ENCODE results near the gene MBNL1.

GRCh38 chr3:152263711-152264110, 5.0 kb upstream of the MBNL1 start:
- TF ChIP-seq POLR2A (IDR thresholded peaks at IDR 0.05; ENCODE audit: low read depth, low read length) (no peak), POLR2AphosphoS5 (IDR thresholded peaks at IDR 0.05; ENCODE audit: low read depth, low read length) (no peak), PAX5 (IDR thresholded peaks at IDR 0.05; ENCODE audit: insufficient read depth, low read length, severe bottlenecking) (no peak)

Measured in GM12891 (cell line).